Endothelial cell of umbilical vein (primary cell): ENCODE measurements around the gene STUM.

ENCODE experiments used
- EZH2 ChIP-seq: IDR thresholded peaks from 2 replicates; pipeline ENCODE4 v1.6.1; 2012; ENCODE audit warnings: borderline replicate concordance, low read depth, mild to moderate bottlenecking, moderate library complexity, low read length, inconsistent platforms; ENCODE audit not compliant: severe bottlenecking
- FOS ChIP-seq: IDR thresholded peaks from 2 replicates; pipeline ENCODE4 v1.6.1; 2011; ENCODE audit warnings: mild to moderate bottlenecking, low read length, moderate library complexity, borderline replicate concordance; ENCODE audit not compliant: insufficient read depth
- GATA2 ChIP-seq: IDR thresholded peaks from 2 replicates; pipeline ENCODE4 v1.7.0; 2011; ENCODE audit warnings: low read depth, mild to moderate bottlenecking, moderate library complexity, mixed read lengths, low read length; ENCODE audit not compliant: insufficient read length, insufficient read depth
- MAX ChIP-seq: IDR thresholded peaks from 2 replicates; pipeline ENCODE4 v1.6.1; 2011; ENCODE audit not compliant: insufficient read depth, insufficient read length
- POLR2A ChIP-seq: IDR thresholded peaks from 2 replicates; pipeline ENCODE4 v1.6.1; 2012; ENCODE audit warnings: low read depth, mild to moderate bottlenecking, control low read depth, low read length
- POLR2AphosphoS5 ChIP-seq: IDR thresholded peaks from 2 replicates; pipeline ENCODE4 v1.6.1; 2012; ENCODE audit warnings: low read depth, mild to moderate bottlenecking, control low read depth, low read length, moderate library complexity; ENCODE audit not compliant: insufficient read depth
- TF ChIP-seq, protein P1 (sequence below), 2 donors: IDR thresholded peaks; 1 replicate in 1 of 2; 2 replicates in 1 of 2; pipeline ENCODE4 v1.5.1; 2011; ENCODE audit warnings: low read length in 2 of 2, mild to moderate bottlenecking in 2 of 2, moderate library complexity in 2 of 2, control low read depth in 1 of 2, inconsistent platforms in 1 of 2, low read depth in 1 of 2; ENCODE audit not compliant: insufficient read depth in 1 of 2; ENCODE audit errors: extremely low read depth in 1 of 2

DNA sequence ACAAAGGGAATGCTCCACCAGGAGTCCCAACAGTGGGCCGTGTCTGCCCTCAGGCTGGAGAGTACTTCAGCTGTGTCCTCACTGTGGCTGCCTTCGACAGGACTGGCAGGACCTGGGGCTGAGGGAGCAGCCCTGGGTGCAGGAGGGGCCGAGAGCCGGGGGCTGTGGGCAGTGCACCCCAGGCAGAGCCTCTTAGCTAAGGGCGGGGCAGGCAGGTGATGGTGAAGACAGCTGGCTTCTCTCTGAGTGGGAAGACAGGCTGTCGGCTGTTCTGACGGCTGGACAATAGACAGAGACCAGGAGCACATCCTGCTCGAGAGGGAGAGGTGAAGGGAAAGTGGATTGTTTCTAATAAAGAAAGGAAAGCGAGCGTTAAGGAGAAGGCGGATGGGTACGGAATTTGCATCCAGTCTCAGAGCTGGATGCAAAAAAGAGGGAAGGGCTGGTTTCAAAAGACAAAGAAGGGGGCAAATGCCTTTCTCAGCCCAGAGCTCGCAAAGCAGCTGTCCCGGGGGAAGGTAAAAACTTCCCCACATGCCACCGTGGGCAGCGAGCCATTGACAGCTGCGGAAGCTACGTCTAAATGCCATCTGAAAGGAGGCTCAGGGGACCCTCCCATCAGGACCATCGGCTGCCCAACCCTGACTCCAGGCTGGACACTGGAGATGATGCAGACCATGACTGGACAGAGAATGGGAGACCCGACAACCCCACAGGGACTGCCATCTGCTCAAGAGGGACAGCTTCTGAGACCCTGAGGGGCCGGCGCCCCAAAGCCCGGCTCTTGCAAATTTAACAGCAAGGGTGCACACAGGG is 92.0 kb downstream of the STUM start:
- TF ChIP-seq, protein P1, sequence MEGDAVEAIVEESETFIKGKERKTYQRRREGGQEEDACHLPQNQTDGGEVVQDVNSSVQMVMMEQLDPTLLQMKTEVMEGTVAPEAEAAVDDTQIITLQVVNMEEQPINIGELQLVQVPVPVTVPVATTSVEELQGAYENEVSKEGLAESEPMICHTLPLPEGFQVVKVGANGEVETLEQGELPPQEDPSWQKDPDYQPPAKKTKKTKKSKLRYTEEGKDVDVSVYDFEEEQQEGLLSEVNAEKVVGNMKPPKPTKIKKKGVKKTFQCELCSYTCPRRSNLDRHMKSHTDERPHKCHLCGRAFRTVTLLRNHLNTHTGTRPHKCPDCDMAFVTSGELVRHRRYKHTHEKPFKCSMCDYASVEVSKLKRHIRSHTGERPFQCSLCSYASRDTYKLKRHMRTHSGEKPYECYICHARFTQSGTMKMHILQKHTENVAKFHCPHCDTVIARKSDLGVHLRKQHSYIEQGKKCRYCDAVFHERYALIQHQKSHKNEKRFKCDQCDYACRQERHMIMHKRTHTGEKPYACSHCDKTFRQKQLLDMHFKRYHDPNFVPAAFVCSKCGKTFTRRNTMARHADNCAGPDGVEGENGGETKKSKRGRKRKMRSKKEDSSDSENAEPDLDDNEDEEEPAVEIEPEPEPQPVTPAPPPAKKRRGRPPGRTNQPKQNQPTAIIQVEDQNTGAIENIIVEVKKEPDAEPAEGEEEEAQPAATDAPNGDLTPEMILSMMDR (IDR thresholded peaks at IDR 0.05; ENCODE audit: extremely low read depth in 1 of 2, insufficient read depth in 1 of 2, low read depth in 1 of 2, low read length in 2 of 2) = no peak
- TF ChIP-seq POLR2A (no peak), POLR2AphosphoS5 (no peak), EZH2 (no peak), MAX (no peak), FOS (no peak), GATA2 (no peak)
